ENCODE data around the gene AKR1C4. TPM values are rescaled to one million over a fixed set of nuclear protein-coding genes. Genes with fewer than 3 reads are reported as not detected.
"Not testable (repeated sequence)": the region's sequence is repeated elsewhere in the genome, so short reads cannot be mapped to it uniquely, and the experiment has no call there.

AKR1C4 gene
- total RNA-seq, 2 experiments from 2014 or later = not detected

GRCh38 chr10:5219262-5219661 is 22.6 kb downstream of the AKR1C4 start:
- DNase-seq = no peak
- Mint-ChIP-seq H3K9me3 (no peaks in the 10 kb centered on the region), H3K36me3 (ENCODE audit: low read depth) (no peaks in the 10 kb centered on the region), H3K4me3 (no peak overlapping the region), H3K4me1 (no peaks in the 10 kb centered on the region), H3K27ac (no peak overlapping the region), H3K27me3 (peaks cover 8% of the 10 kb centered on the region)
- ChIA-PET POLR2A (no interaction called here), CTCF (interaction anchor here (1.6 kb wide), 1 partner anchor 12 kb away, joined by 3 read pairs; no protein-coding TSS in a partner anchor)

GRCh38 chr10:5222942-5223341 is 26.3 kb downstream of the AKR1C4 start:
- H3K4me3 Mint-ChIP-seq; POLR2A ChIA-PET; H3K36me3 Mint-ChIP-seq (ENCODE audit: low read depth); H3K4me1 Mint-ChIP-seq; H3K9me3 Mint-ChIP-seq; DNase-seq; CTCF ChIA-PET; H3K27me3 Mint-ChIP-seq; H3K27ac Mint-ChIP-seq: not testable (repeated sequence)

GRCh38 chr10:5229019-5229418 is 32.4 kb downstream of the AKR1C4 start:
- Mint-ChIP-seq H3K27me3 (peaks cover 4% of the 10 kb centered on the region), H3K36me3 (ENCODE audit: low read depth) (no peaks in the 10 kb centered on the region), H3K4me3 (no peak overlapping the region), H3K4me1 (no peaks in the 10 kb centered on the region), H3K27ac (no peak overlapping the region), H3K9me3 (no peaks in the 10 kb centered on the region)
- ChIA-PET CTCF (no interaction called here), POLR2A (no interaction called here)
- no peak for DNase-seq

- Mint-ChIP-seq H3K4me3 (no peak overlapping the region), H3K27me3 (peaks cover 9% of the 10 kb centered on the region), H3K9me3 (peaks cover 21% of the 10 kb centered on the region), H3K27ac (no peak overlapping the region), H3K4me1 (no peaks in the 10 kb centered on the region), H3K36me3 (ENCODE audit: low read depth) (no peaks in the 10 kb centered on the region)
- ChIA-PET CTCF (interaction anchor here (0.7 kb wide), 1 partner anchor 156 kb away, joined by 3 read pairs; no protein-coding TSS in a partner anchor), POLR2A (interaction anchor here (0.7 kb wide), 1 partner anchor 40 kb away, joined by 3 read pairs; no protein-coding TSS in a partner anchor)
- no peak for DNase-seq
These were observed 36.7 kb downstream of the AKR1C4 start for GRCh38 chr10:5233324-5233723.

GRCh38 chr10:5234106-5234860 is 37.6 kb downstream of the AKR1C4 start:
- Mint-ChIP-seq H3K36me3 (ENCODE audit: low read depth) (no peaks in the 10 kb centered on the region), H3K27me3 (peaks cover 16% of the 10 kb centered on the region), H3K4me1 (no peaks in the 10 kb centered on the region), H3K27ac (no peak overlapping the region), H3K4me3 (no peak overlapping the region), H3K9me3 (peaks cover 26% of the 10 kb centered on the region)
- CTCF ChIA-PET = interaction anchor here (0.7 kb wide), 1 partner anchor 17 kb away, joined by 3 read pairs; no protein-coding TSS in a partner anchor
- no peak for DNase-seq
- POLR2A ChIA-PET = no interaction called here

- CTCF ChIA-PET; H3K36me3 Mint-ChIP-seq (ENCODE audit: low read depth); DNase-seq; H3K4me3 Mint-ChIP-seq; POLR2A ChIA-PET; H3K27ac Mint-ChIP-seq; H3K4me1 Mint-ChIP-seq: not testable (repeated sequence)
- H3K9me3 Mint-ChIP-seq = peaks cover 26% of the 10 kb centered on the region
- H3K27me3 Mint-ChIP-seq = peaks cover 18% of the 10 kb centered on the region
These were observed 40.9 kb downstream of the AKR1C4 start for GRCh38 chr10:5237541-5237940.

- ChIA-PET CTCF (no interaction called here), POLR2A (no interaction called here)
- peaks cover 2% of the 10 kb centered on the region for H3K4me1 Mint-ChIP-seq
- peaks cover 12% of the 10 kb centered on the region for H3K9me3 Mint-ChIP-seq
- H3K27ac Mint-ChIP-seq = no peak overlapping the region
- no peak overlapping the region for H3K4me3 Mint-ChIP-seq
- H3K36me3 Mint-ChIP-seq (ENCODE audit: low read depth) = no peaks in the 10 kb centered on the region
- DNase-seq = no peak
- H3K27me3 Mint-ChIP-seq = peaks cover 16% of the 10 kb centered on the region
These were observed 45.9 kb downstream of the AKR1C4 start for GRCh38 chr10:5242585-5242984.

- Mint-ChIP-seq H3K4me3 (no peak overlapping the region), H3K27me3 (peaks cover 12% of the 10 kb centered on the region), H3K4me1 (peaks cover 2% of the 10 kb centered on the region), H3K27ac (no peak overlapping the region), H3K36me3 (ENCODE audit: low read depth) (no peaks in the 10 kb centered on the region), H3K9me3 (peaks cover 3% of the 10 kb centered on the region)
- CTCF ChIA-PET = no interaction called here
- POLR2A ChIA-PET = no interaction called here
- no peak for DNase-seq
These were observed 46.9 kb downstream of the AKR1C4 start for GRCh38 chr10:5243521-5243987.

GRCh38 chr10:5252177-5253037 is 55.8 kb downstream of the AKR1C4 start:
- POLR2A ChIA-PET = no interaction called here
- H3K4me3 Mint-ChIP-seq = no peak overlapping the region
- no peaks in the 10 kb centered on the region for H3K9me3 Mint-ChIP-seq
- no peaks in the 10 kb centered on the region for H3K4me1 Mint-ChIP-seq
- no peaks in the 10 kb centered on the region for H3K27me3 Mint-ChIP-seq
- CTCF ChIA-PET = no interaction called here
- no peak for DNase-seq
- no peaks in the 10 kb centered on the region for H3K36me3 Mint-ChIP-seq (ENCODE audit: low read depth)
- H3K27ac Mint-ChIP-seq = no peak overlapping the region

GRCh38 chr10:5254488-5254887 is 57.9 kb downstream of the AKR1C4 start:
- Mint-ChIP-seq H3K27me3 (peaks cover 2% of the 10 kb centered on the region), H3K27ac (no peak overlapping the region), H3K36me3 (ENCODE audit: low read depth) (no peaks in the 10 kb centered on the region), H3K9me3 (no peaks in the 10 kb centered on the region), H3K4me3 (no peak overlapping the region), H3K4me1 (no peaks in the 10 kb centered on the region)
- CTCF ChIA-PET = no interaction called here
- no peak for DNase-seq
- POLR2A ChIA-PET = no interaction called here

GRCh38 chr10:5257768-5258167 is 61.1 kb downstream of the AKR1C4 start:
- H3K36me3 Mint-ChIP-seq (ENCODE audit: low read depth); DNase-seq; H3K4me3 Mint-ChIP-seq; H3K4me1 Mint-ChIP-seq; CTCF ChIA-PET; POLR2A ChIA-PET; H3K9me3 Mint-ChIP-seq; H3K27ac Mint-ChIP-seq; H3K27me3 Mint-ChIP-seq: not testable (repeated sequence)

- peaks cover 2% of the 10 kb centered on the region for H3K27me3 Mint-ChIP-seq
- no peak overlapping the region for H3K27ac Mint-ChIP-seq
- ChIA-PET CTCF (interaction anchor here (0.9 kb wide), 1 partner anchor 18 kb away, joined by 3 read pairs; no protein-coding TSS in a partner anchor), POLR2A (no interaction called here)
- peaks cover 5% of the 10 kb centered on the region for H3K9me3 Mint-ChIP-seq
- peaks cover 5% of the 10 kb centered on the region for H3K36me3 Mint-ChIP-seq (ENCODE audit: low read depth)
- no peaks in the 10 kb centered on the region for H3K4me1 Mint-ChIP-seq
- H3K4me3 Mint-ChIP-seq = no peak overlapping the region
- DNase-seq = no peak
These were observed 62.7 kb downstream of the AKR1C4 start for GRCh38 chr10:5259132-5259951.

Measured in activated CD4-positive, alpha-beta T cell treated with anti-CD3 and anti-CD28 coated beads, Interleukin-2, amount 10 ng/mL, durations not matched to agents 7 days and 5 days (primary cell).